Fibroblast of lung (primary cell): ENCODE data around the gene ATP23.

ENCODE experiments used
- EZH2 ChIP-seq: IDR thresholded peaks from 2 replicates; pipeline ENCODE4 v1.5.1; 2012; ENCODE audit warnings: low read length, control low read depth, mild to moderate bottlenecking; ENCODE audit errors: missing control alignments
- TF ChIP-seq, protein P1 (sequence below), 2 donors: IDR thresholded peaks in 1 of 2; conservative IDR thresholded peaks in 1 of 2; 1 replicate in 1 of 2; 2 replicates in 1 of 2; pipeline ENCODE4 v1.5.1; 2011 to 2012; ENCODE audit warnings: low read length in 2 of 2, control low read depth in 1 of 2, inconsistent platforms in 1 of 2, low read depth in 1 of 2, mild to moderate bottlenecking in 1 of 2

DNA sequence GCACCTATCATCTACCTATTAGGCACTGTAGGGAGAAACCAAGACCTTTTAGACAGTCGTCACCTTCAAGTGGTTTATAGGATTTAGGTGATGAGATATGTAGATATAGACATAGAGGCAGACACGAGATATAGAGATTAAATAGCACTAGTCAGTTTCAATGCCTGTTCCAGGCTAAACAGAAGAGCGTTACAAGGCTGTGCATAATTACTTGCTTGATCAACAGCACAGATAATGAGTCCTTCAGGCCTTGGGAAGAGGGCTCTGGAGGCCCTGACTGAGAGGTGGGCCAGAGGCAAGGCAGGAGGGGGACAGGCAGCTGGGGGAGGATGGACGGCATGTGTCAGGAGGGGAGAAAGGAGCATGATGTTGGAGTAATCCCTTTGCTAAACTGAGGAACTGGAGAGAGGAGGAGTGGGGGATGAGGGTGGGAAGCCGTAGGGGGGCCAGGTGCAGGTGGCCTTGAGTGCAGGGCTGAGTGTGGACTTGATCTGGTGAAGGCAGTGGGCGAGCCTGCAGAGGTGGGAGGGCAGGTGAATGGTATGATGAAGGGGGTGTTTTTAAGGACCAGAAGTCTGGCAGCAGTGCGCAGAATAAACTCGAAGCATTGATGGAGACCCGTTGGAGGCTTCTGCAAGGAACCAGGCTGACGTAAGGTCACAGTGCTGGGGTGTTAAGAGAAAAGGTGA is 43.9 kb upstream of the ATP23 start:
- TF ChIP-seq, protein P1, sequence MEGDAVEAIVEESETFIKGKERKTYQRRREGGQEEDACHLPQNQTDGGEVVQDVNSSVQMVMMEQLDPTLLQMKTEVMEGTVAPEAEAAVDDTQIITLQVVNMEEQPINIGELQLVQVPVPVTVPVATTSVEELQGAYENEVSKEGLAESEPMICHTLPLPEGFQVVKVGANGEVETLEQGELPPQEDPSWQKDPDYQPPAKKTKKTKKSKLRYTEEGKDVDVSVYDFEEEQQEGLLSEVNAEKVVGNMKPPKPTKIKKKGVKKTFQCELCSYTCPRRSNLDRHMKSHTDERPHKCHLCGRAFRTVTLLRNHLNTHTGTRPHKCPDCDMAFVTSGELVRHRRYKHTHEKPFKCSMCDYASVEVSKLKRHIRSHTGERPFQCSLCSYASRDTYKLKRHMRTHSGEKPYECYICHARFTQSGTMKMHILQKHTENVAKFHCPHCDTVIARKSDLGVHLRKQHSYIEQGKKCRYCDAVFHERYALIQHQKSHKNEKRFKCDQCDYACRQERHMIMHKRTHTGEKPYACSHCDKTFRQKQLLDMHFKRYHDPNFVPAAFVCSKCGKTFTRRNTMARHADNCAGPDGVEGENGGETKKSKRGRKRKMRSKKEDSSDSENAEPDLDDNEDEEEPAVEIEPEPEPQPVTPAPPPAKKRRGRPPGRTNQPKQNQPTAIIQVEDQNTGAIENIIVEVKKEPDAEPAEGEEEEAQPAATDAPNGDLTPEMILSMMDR (conservative IDR thresholded peaks at IDR 0.05 in 1 of 2, IDR thresholded peaks at IDR 0.05 in 1 of 2; ENCODE audit: low read depth in 1 of 2, low read length in 2 of 2), result no peak
- TF ChIP-seq EZH2, result no peak
